H9 (cell line): ENCODE data around the gene AHNAK. TPM values are rescaled to one million over a fixed set of nuclear protein-coding genes. Genes with fewer than 3 reads are reported as not detected.

Source experiments
- DNase-seq: peaks from one replicate; pipeline ENCODE4 v3.0.0-alpha.2; 2017
- H2AFZ ChIP-seq: one replicate; pipeline ENCODE4 v1.6.1; 2013; ENCODE audit warnings: mild to moderate bottlenecking, low read length, control low read depth, moderate library complexity
- H2AK5ac ChIP-seq: 2 replicates; pipeline ENCODE4 v1.6.1; 2013; ENCODE audit warnings: low read length, control low read depth, mixed read lengths; ENCODE audit not compliant: insufficient read length
- H2BK120ac ChIP-seq: one replicate; pipeline ENCODE4 v1.6.1; 2013; ENCODE audit warnings: low read depth, mild to moderate bottlenecking, low read length, control low read depth, inconsistent platforms; ENCODE audit not compliant: poor library complexity, severe bottlenecking
- H2BK12ac ChIP-seq: 2 replicates; pipeline ENCODE4 v1.6.1; 2013; ENCODE audit warnings: low read length, control low read depth, mixed read lengths, low read depth; ENCODE audit not compliant: insufficient read length
- H2BK15ac ChIP-seq: 2 replicates; pipeline ENCODE4 v1.6.1; 2013; ENCODE audit warnings: low read depth, low read length, control low read depth
- H2BK20ac ChIP-seq: one replicate; pipeline ENCODE4 v1.6.1; 2013; ENCODE audit warnings: low read depth, mild to moderate bottlenecking, low read length, control low read depth, inconsistent platforms; ENCODE audit not compliant: poor library complexity, severe bottlenecking
- H2BK5ac ChIP-seq: 2 replicates; pipeline ENCODE4 v1.6.1; 2013; ENCODE audit warnings: low read length, control low read depth, mixed read lengths; ENCODE audit not compliant: insufficient read length
- H3K14ac ChIP-seq: 2 replicates; pipeline ENCODE4 v1.6.1; 2013; ENCODE audit warnings: low read length, control low read depth; ENCODE audit not compliant: insufficient read depth
- H3K18ac ChIP-seq: 2 replicates; pipeline ENCODE4 v1.6.1; 2013; ENCODE audit warnings: low read depth, mild to moderate bottlenecking, mixed read lengths, low read length, control low read depth; ENCODE audit not compliant: insufficient read length
- H3K23ac ChIP-seq: 2 replicates; pipeline ENCODE4 v1.6.1; 2013; ENCODE audit warnings: low read length, control low read depth, mixed read lengths, low read depth; ENCODE audit not compliant: insufficient read length
- H3K23me2 ChIP-seq: 2 replicates; pipeline ENCODE4 v1.6.1; 2013; ENCODE audit warnings: low read depth, mild to moderate bottlenecking, mixed read lengths, low read length, control low read depth; ENCODE audit not compliant: insufficient read length, poor library complexity, severe bottlenecking
- H3K27ac ChIP-seq: 2 replicates; pipeline ENCODE4 v1.5.1; 2013; ENCODE audit warnings: low read length, control low read depth, mixed read lengths, low read depth; ENCODE audit not compliant: insufficient read length
- H3K27me3 ChIP-seq: 2 replicates; pipeline ENCODE4 v1.6.1; 2013; ENCODE audit warnings: low read length, control low read depth, inconsistent platforms; ENCODE audit not compliant: insufficient read depth
- H3K4ac ChIP-seq: 2 replicates; pipeline ENCODE4 v1.6.1; 2013; ENCODE audit warnings: low read depth, mild to moderate bottlenecking, control low read depth, inconsistent platforms, low read length, moderate library complexity
- H3K4me1 ChIP-seq: 2 replicates; pipeline ENCODE4 v1.6.1; 2013; ENCODE audit warnings: low read length, control low read depth, inconsistent platforms; ENCODE audit not compliant: insufficient read depth
- H3K4me2 ChIP-seq: 2 replicates; pipeline ENCODE4 v1.6.1; 2013; ENCODE audit warnings: low read length, control low read depth, mixed read lengths; ENCODE audit not compliant: insufficient read length, insufficient read depth
- H3K56ac ChIP-seq: 2 replicates; pipeline ENCODE4 v1.6.1; 2013; ENCODE audit warnings: low read depth, mild to moderate bottlenecking, mixed read lengths, low read length, control low read depth; ENCODE audit not compliant: insufficient read length
- H3K79me1 ChIP-seq: 2 replicates; pipeline ENCODE4 v1.6.1; 2013; ENCODE audit warnings: low read depth, mild to moderate bottlenecking, moderate library complexity, low read length, control low read depth, inconsistent platforms; ENCODE audit not compliant: insufficient read depth, poor library complexity, severe bottlenecking
- H3K79me2 ChIP-seq: 2 replicates; pipeline ENCODE4 v1.6.1; 2013; ENCODE audit warnings: low read length, control low read depth, inconsistent platforms; ENCODE audit not compliant: insufficient read depth
- H3K9ac ChIP-seq: 2 replicates; pipeline ENCODE4 v1.6.1; 2013; ENCODE audit warnings: low read length, control low read depth, mixed read lengths; ENCODE audit not compliant: insufficient read length; ENCODE audit errors: extremely low read depth
- H3K9me3 ChIP-seq: one replicate; pipeline ENCODE4 v1.6.1; 2013; ENCODE audit warnings: low read depth, low read length, inconsistent platforms; ENCODE audit not compliant: control insufficient read depth
- H3T11ph ChIP-seq: one replicate; pipeline ENCODE4 v1.6.1; 2013; ENCODE audit warnings: mild to moderate bottlenecking, low read length, control low read depth, inconsistent platforms
- H4K20me1 ChIP-seq: one replicate; pipeline ENCODE4 v1.6.1; 2013; ENCODE audit not compliant: control insufficient read depth, insufficient read length, insufficient read depth
- H4K5ac ChIP-seq: 2 replicates; pipeline ENCODE4 v1.6.1; 2013; ENCODE audit warnings: low read depth, mild to moderate bottlenecking, mixed read lengths, low read length, control low read depth; ENCODE audit not compliant: insufficient read length
- H4K8ac ChIP-seq: replicated peaks from 2 replicates; pipeline ENCODE4 v1.6.1; 2013; ENCODE audit warnings: low read length, control low read depth, mixed read lengths, low read depth; ENCODE audit not compliant: insufficient read length
- H4K91ac ChIP-seq: 2 replicates; pipeline ENCODE4 v1.6.1; 2013; ENCODE audit warnings: low read depth, mild to moderate bottlenecking, moderate library complexity, mixed read lengths, low read length, control low read depth; ENCODE audit not compliant: insufficient read length
- H3K27ac Mint-ChIP-seq, 3 experiments: 2 replicates in 2 of 3; 3 replicates in 1 of 3; pipeline ENCODE4 v1.8.0; 2020 to 2021; ENCODE audit warnings: mixed read lengths in 3 of 3, mild to moderate bottlenecking in 1 of 3, moderate library complexity in 1 of 3
- H3K27me3 Mint-ChIP-seq: 2 replicates; pipeline ENCODE4 v1.8.0; 2021; ENCODE audit warnings: low read depth, mild to moderate bottlenecking, moderate library complexity, mixed read lengths
- H3K36me3 Mint-ChIP-seq, 3 experiments: 2 replicates in 2 of 3; 3 replicates in 1 of 3; pipeline ENCODE4 v1.8.0; 2020 to 2021; ENCODE audit warnings: low read depth in 3 of 3, mixed read lengths in 3 of 3; ENCODE audit not compliant: insufficient read depth in 1 of 3
- H3K4me1 Mint-ChIP-seq, 2 experiments: 2 replicates each; pipeline ENCODE4 v1.8.0; 2020; ENCODE audit warnings: mixed read lengths in 2 of 2
- H3K4me3 Mint-ChIP-seq, 2 experiments: 2 replicates in 1 of 2; 3 replicates in 1 of 2; pipeline ENCODE4 v1.8.0; 2020 to 2021; ENCODE audit warnings: mild to moderate bottlenecking in 2 of 2, mixed read lengths in 2 of 2, moderate library complexity in 1 of 2
- H3K9me3 Mint-ChIP-seq, 2 experiments: 2 replicates in 1 of 2; 3 replicates in 1 of 2; pipeline ENCODE4 v1.8.0; 2020; ENCODE audit warnings: mild to moderate bottlenecking in 2 of 2, mixed read lengths in 2 of 2, moderate library complexity in 1 of 2
- CTCF ChIP-seq: fragments of 200-600 bp; sonication (generic); conservative IDR thresholded peaks from 3 replicates; pipeline ENCODE4 v1.8.0; 2021; ENCODE audit warnings: antibody characterized with exemption, mild to moderate bottlenecking
- WGBS: extraction: QIAGEN DNeasy Blood & Tissue Kit; methylation state at CpG from one replicate; pipeline ENCODE4 v1.1.7; 2013; ENCODE audit warnings: missing lambda C conversion rate, low lambda C conversion rate, mixed read lengths; ENCODE audit not compliant: insufficient read length; ENCODE audit errors: extremely low coverage; 5-methylcytosine and 5-hydroxymethylcytosine counted together
- total RNA-seq: library from RNA; stranded (reverse); gene quantifications from 2 replicates; pipeline ENCODE4 v1.2.1, GENCODE V29; 2021

Gene AHNAK
- total RNA-seq, 1 experiment from 2014 or later, result 15.2 TPM

DNA sequence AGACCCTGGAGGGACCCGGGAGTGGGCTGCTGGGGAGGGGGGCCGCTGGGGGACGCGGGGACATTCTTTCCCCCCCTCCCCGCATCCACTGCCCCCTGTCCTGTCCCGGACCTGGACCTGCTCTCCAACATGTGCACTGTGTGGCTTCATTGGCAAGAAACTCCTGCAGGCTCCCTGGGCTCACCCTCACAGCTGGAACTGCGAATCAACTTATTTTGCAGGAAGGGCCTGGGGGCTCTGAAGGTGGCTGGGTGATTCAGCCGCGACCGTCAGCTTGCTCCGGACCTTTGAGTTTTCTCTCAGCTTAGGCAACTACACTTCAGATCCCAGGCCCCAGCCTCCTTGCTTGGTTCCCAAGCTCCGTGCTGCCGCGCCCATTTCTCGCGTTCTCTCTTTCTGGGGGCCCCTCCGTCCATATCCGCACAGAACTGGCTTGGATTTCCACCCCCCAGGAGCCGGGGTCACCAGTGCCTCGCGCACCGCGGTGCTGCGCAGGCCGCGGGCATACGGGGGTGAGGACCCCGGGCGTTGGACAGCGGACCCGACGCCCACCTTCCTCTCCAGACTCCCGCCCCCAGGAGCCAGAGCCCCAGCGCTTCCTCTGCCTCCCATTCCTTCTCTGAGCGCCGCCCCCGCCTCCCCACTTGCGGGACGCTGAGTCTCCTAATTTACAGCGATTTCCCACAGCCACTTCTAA, 471 bp upstream of the AHNAK start:
- Histone ChIP-seq H3K79me2 (no peaks in the 10 kb centered on the region), H3K9ac (no peak overlapping the region), H2BK15ac (no peak overlapping the region), H2BK12ac (no peak overlapping the region), H2BK20ac (no peak overlapping the region), H3K27me3 (peaks cover 53% of the 10 kb centered on the region), H3K23ac (no peak overlapping the region), H3K56ac (no peak overlapping the region), H3K79me1 (no peaks in the 10 kb centered on the region), H3K18ac (peak overlapping the region; percentile 23), H2BK5ac (no peak overlapping the region), H3K23me2 (peaks cover 26% of the 10 kb centered on the region), H4K91ac (no peak overlapping the region), H4K20me1 (peaks cover 2% of the 10 kb centered on the region), H2BK120ac (no peak overlapping the region), H3K4me1 (no peaks in the 10 kb centered on the region; the same call in 1 of the 2 replicates), H4K5ac (no peak overlapping the region), H3K27ac (no peak overlapping the region), H3K9me3 (no peaks in the 10 kb centered on the region), H3K14ac (peak overlapping the region; percentile 46; the same call in 1 of the 2 replicates), H3T11ph (no peak overlapping the region), H3K4ac (no peak overlapping the region), H2AK5ac (no peak overlapping the region), H3K4me2 (peak overlapping the region; percentile 66), H4K8ac (no peak overlapping the region), H2AFZ (no peak overlapping the region)
- Mint-ChIP-seq H3K4me1 (peaks cover 36 to 60% of the 10 kb centered on the region in 2 experiments), H3K36me3 (no peaks in the 10 kb centered on the region; a peak in 1 of 7 replicates), H3K4me3 (peak overlapping the region; percentile 68 to 84), H3K9me3 (no peaks in the 10 kb centered on the region; a peak in 2 of 5 replicates), H3K27me3 (peaks cover 87% of the 10 kb centered on the region), H3K27ac (peak overlapping the region in 1 of 3 experiments; percentile 69; a peak in 1 of 7 replicates)
- no peak for TF ChIP-seq CTCF
- DNase-seq, result no peak
- WGBS, result no CpG with 5 or more reads among the region's 40 CpGs
